SH-SY5Y (cell line): Measurements from ENCODE around the gene NRTN.

Source experiments
- GATA2 ChIP-seq: IDR thresholded peaks from 2 replicates; pipeline ENCODE4 v1.6.1; 2011; ENCODE audit warnings: mild to moderate bottlenecking, low read depth, low read length
- GATA3 ChIP-seq: IDR thresholded peaks from 2 replicates; pipeline ENCODE4 v1.6.1; 2011; ENCODE audit warnings: low read depth, mild to moderate bottlenecking, low read length, moderate library complexity

NRTN gene

DNA sequence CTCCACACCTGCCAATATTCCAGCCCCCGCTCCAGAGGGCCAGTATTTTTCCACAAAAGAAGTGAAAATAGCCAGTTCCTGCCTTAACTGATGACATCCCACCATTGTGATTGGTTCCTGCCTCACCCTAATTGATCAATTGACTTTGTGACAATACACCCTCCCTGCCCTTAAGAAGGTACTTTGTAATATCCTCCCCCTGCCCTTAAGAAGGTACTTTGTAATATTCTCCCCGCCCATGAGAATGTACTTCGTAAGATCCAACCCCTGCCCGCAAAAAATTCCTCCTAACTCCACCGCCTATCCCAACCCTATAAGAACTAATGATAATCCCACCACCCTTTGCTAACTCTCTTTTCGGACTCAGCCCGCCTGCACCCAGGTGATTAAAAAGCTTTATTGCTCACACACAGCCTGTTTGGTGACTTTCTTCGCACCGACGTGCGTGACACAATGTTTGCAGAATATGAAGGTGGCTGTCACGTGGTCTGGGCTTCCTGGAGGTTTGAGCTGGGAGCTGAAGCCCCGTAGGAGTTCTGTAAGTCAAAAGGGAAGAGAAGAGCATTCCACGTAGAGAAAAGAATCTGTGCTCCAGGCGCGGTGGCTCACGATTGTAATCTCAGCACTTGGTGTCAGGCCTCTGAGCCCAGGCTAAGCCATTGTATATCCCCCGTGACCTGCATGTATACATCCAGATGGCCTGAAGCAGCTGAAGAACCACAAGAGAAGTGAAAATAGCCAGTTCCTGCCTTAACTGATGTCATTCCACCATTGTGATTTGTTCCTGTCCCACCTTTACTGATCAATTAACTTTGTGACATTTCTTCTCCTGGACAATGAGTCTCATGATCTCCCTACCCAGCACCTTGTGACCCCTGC, 52.6 kb downstream of the NRTN start:
- TF ChIP-seq GATA2: no peak
- TF ChIP-seq GATA3: no peak

- TF ChIP-seq GATA2 (no peak), GATA3 (no peak)
These were observed 58.3 kb downstream of the NRTN start for GRCh38 chr19:5863030-5863665.

DNA sequence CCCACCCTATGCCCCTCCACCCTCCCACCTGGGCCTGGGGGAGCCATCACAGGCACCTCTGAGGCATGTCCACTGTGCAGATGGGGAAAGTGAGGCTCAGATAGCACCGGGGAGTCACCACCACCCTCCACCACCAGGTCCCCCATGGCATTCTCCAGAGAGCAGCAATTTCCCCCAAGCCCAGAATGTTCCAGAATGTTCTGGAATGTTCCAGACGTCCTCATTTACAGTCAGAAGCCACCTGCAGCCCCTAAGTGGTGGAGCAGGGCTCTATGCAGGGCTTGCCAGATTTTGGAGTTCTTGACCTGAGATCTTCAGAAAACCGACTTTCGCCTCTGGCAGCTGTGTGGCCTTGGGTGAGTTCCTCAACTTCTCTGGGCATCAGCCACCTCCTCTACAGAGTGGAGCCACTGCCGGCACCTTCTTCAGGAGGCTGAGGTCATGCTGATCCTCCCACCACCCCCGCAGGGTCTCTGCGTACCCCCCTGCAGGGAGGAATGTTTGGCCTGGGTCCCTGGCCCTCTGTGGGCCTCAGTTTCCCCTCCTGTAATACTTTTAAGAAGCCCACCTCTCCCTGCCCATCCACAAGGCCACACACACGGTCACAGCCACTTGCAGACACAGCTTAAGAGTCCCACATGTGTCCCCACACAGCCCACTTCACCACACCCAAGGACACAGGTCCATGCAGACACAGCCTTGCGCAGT, 59.3 kb downstream of the NRTN start:
- TF ChIP-seq GATA3 (no peak), GATA2 (no peak)

DNA sequence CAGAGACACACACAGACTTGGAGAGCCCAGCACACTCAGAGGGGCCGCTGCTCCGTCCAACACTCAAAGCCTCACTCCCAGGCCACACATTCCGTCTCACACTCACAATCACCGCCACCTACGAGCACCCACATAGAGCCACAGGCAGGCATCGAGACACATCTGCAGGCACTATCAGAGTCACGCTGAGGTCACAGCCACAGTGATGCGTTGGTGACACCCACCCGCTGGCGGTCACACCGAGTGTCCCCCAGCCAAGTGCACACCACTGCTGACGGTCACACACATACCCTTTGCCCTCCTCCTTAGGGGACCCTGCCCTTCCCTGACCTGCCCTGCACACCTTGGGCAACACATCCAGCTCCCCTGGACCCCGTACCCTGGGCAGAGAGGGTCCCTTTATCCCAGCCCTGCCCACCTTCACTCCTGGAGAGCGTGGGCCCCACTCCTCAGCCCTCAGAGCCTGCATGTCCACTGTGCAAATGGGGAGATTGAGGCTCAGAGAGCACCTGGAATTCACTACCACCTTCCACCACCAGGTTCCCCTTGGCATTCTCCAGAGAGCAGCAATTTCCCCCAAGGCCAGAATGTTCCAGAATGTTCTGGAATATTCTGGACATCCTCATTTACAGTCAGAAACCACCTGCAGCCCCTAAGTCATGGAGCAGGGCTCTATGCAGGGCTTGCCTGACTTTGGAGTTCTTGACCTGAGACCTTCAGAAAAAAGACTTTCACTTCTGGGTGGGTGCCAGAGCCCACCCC, 60.0 kb downstream of the NRTN start:
- TF ChIP-seq GATA3: no peak
- TF ChIP-seq GATA2: no peak

- TF ChIP-seq GATA2 (no peak), GATA3 (no peak)
These were observed 60.9 kb downstream of the NRTN start for GRCh38 chr19:5865772-5866171.

- no peak for TF ChIP-seq GATA2
These were observed 62.6 kb downstream of the NRTN start for GRCh38 chr19:5867201-5868136.

GRCh38 chr19:5870986-5871394, 66.1 kb downstream of the NRTN start:
- no peak for TF ChIP-seq GATA2
- no peak for TF ChIP-seq GATA3

- TF ChIP-seq GATA3 (no peak), GATA2 (no peak)
These were observed 68.8 kb downstream of the NRTN start for GRCh38 chr19:5873617-5874199.

DNA sequence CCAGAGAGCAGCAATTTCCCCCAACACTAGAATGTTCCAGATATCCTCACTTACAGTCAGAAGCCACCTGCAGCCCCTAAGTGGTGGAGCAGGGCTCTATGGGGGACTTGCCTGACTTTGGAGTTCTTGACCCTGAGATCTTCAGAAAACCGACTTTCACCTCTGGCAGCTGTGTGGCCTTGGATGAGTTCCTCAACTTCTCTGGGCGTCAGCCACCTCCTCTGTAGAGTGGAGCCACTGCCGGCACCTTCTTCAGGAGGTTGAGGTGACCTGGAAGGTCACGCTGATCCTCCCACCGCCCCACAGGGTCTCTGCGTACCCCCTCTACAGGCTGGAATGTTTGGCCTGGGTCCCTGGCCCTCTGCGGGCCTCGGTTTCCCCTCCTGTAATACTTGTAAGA, 72.6 kb downstream of the NRTN start:
- TF ChIP-seq GATA2 (no peak), GATA3 (no peak)

- TF ChIP-seq GATA3 (no peak), GATA2 (no peak)
These were observed 73.0 kb downstream of the NRTN start for GRCh38 chr19:5877882-5878281.
